ENCODE measurements around the gene ANKMY1. TPM values are rescaled to one million over a fixed set of nuclear protein-coding genes. Genes with fewer than 3 reads are reported as not detected.

The ANKMY1 gene
- total RNA-seq, 1 donor from 2014 or later, result 13.0 TPM

- DNase-seq (ENCODE audit: low read depth, low spot score), result no peak
These were observed 117.0 kb downstream of the ANKMY1 start for GRCh38 chr2:240440704-240441320.

GRCh38 chr2:240440251-240440650 lies 117.5 kb downstream of the ANKMY1 start:
- no peak for DNase-seq (ENCODE audit: low read depth, low spot score)
- no peak for TF ChIP-seq CTCF (conservative IDR thresholded peaks at IDR 0.05)
- Mint-ChIP-seq H3K4me3 (no peak overlapping the region), H3K4me1 (peaks cover 9% of the 10 kb centered on the region), H3K9me3 (no peaks in the 10 kb centered on the region), H3K36me3 (ENCODE audit: low read depth) (no peaks in the 10 kb centered on the region), H3K27me3 (ENCODE audit: low read depth) (no peaks in the 10 kb centered on the region), H3K27ac (ENCODE audit: unreplicated experiment) (no peak overlapping the region)

More at GRCh38 chr2:240440704-240441320, 117.0 kb downstream of the ANKMY1 start:
- no peak overlapping the region for H3K27ac Mint-ChIP-seq (ENCODE audit: unreplicated experiment)
- H3K36me3 Mint-ChIP-seq (ENCODE audit: low read depth), result no peaks in the 10 kb centered on the region
- no peak overlapping the region for H3K4me3 Mint-ChIP-seq
- TF ChIP-seq CTCF (conservative IDR thresholded peaks at IDR 0.05), result no peak
- H3K4me1 Mint-ChIP-seq, result peaks cover 9% of the 10 kb centered on the region
- no peaks in the 10 kb centered on the region for H3K27me3 Mint-ChIP-seq (ENCODE audit: low read depth)
- H3K9me3 Mint-ChIP-seq, result no peaks in the 10 kb centered on the region

- TF ChIP-seq CTCF (conservative IDR thresholded peaks at IDR 0.05), result no peak
- Mint-ChIP-seq H3K27me3 (ENCODE audit: low read depth) (no peaks in the 10 kb centered on the region), H3K27ac (ENCODE audit: unreplicated experiment) (no peak overlapping the region), H3K9me3 (no peaks in the 10 kb centered on the region), H3K36me3 (ENCODE audit: low read depth) (no peaks in the 10 kb centered on the region), H3K4me3 (no peak overlapping the region), H3K4me1 (peaks cover 10% of the 10 kb centered on the region)
- no peak for DNase-seq (ENCODE audit: low read depth, low spot score)
These were observed 118.1 kb downstream of the ANKMY1 start for GRCh38 chr2:240439698-240440151.

- H3K9me3 Mint-ChIP-seq, result no peaks in the 10 kb centered on the region
- no peak for DNase-seq (ENCODE audit: low read depth, low spot score)
- TF ChIP-seq CTCF (conservative IDR thresholded peaks at IDR 0.05), result no peak
- no peaks in the 10 kb centered on the region for H3K36me3 Mint-ChIP-seq (ENCODE audit: low read depth)
- H3K4me1 Mint-ChIP-seq, result peaks cover 14% of the 10 kb centered on the region
- no peaks in the 10 kb centered on the region for H3K27me3 Mint-ChIP-seq (ENCODE audit: low read depth)
- peak overlapping the region; percentile 51 for H3K4me3 Mint-ChIP-seq
- no peak overlapping the region for H3K27ac Mint-ChIP-seq (ENCODE audit: unreplicated experiment)
These were observed 118.7 kb downstream of the ANKMY1 start for GRCh38 chr2:240438810-240439697.

GRCh38 chr2:240437861-240438809 lies 119.7 kb downstream of the ANKMY1 start:
- peak overlapping the region; percentile 87 for H3K27ac Mint-ChIP-seq (ENCODE audit: unreplicated experiment)
- peak; percentile 74 for DNase-seq (ENCODE audit: low read depth, low spot score)
- TF ChIP-seq CTCF (conservative IDR thresholded peaks at IDR 0.05), result peak; percentile 97
- no peaks in the 10 kb centered on the region for H3K9me3 Mint-ChIP-seq
- no peaks in the 10 kb centered on the region for H3K27me3 Mint-ChIP-seq (ENCODE audit: low read depth)
- H3K4me1 Mint-ChIP-seq, result peaks cover 14% of the 10 kb centered on the region
- H3K4me3 Mint-ChIP-seq, result peak overlapping the region; percentile 82
- H3K36me3 Mint-ChIP-seq (ENCODE audit: low read depth), result no peaks in the 10 kb centered on the region

Measured in neural crest cell (in vitro differentiated cells).